Stimulated activated effector memory CD8-positive, alpha-beta T cell treated with anti-CD3 and anti-CD28 coated beads, Interleukin-12 subunit alpha, Interleukin-12 subunit beta, amount 100 ng/mL, for 72 hours (primary cell): ENCODE data around the gene VPS35L.

Experiments used
- ATAC-seq: fragments of 150-1000 bp; cut with Tn5 transposase; 2 replicates; pipeline ENCODE4 v1.10.0; 2021
- DNase-seq, 2 donors: peaks; one replicate each; pipeline ENCODE4 v3.0.0; 2021 to 2022; ENCODE audit warnings: low spot score in 2 of 2
- H3K27ac Mint-ChIP-seq: one replicate; pipeline ENCODE4 v1.8.0; 2022; ENCODE audit warnings: mild to moderate bottlenecking, mixed read lengths
- H3K36me3 Mint-ChIP-seq: one replicate; pipeline ENCODE4 v1.8.0; 2022; ENCODE audit warnings: mild to moderate bottlenecking, mixed read lengths
- H3K4me1 Mint-ChIP-seq: one replicate; pipeline ENCODE4 v1.8.0; 2022; ENCODE audit warnings: mixed read lengths
- H3K4me3 Mint-ChIP-seq: one replicate; pipeline ENCODE4 v1.8.0; 2022; ENCODE audit warnings: mild to moderate bottlenecking, mixed read lengths
- H3K9me3 Mint-ChIP-seq: one replicate; pipeline ENCODE4 v1.8.0; 2022; ENCODE audit warnings: mixed read lengths

The VPS35L gene

DNA sequence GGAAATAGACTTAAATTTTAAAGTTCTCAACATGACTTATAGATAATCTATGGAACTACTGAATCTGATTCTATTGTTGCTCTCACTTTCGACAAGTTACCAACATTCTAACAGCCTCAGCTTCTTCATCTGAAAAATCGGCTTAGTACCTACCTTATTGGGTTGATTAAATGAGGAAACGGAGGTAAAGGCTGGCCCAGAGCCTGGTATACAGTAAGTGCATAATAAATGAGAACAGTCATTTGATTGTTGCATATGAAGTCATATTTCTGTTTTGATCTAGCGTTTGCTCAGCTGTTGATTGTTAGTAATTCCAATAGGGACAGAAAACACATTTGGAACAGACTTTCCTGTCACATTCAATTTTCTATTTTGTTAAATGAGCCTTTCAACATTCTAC is 4.6 kb downstream of the VPS35L start:
- H3K27ac Mint-ChIP-seq = no peak overlapping the region
- H3K4me3 Mint-ChIP-seq = no peak overlapping the region
- peaks cover 2% of the 10 kb centered on the region for H3K9me3 Mint-ChIP-seq
- H3K4me1 Mint-ChIP-seq = peaks cover 13% of the 10 kb centered on the region
- H3K36me3 Mint-ChIP-seq = peaks cover 14% of the 10 kb centered on the region
- no peak for DNase-seq
- ATAC-seq = no peak

GRCh38 chr16:19563377-19563776 is 7.9 kb downstream of the VPS35L start:
- H3K9me3 Mint-ChIP-seq = peaks cover 2% of the 10 kb centered on the region
- ATAC-seq = no peak

DNA sequence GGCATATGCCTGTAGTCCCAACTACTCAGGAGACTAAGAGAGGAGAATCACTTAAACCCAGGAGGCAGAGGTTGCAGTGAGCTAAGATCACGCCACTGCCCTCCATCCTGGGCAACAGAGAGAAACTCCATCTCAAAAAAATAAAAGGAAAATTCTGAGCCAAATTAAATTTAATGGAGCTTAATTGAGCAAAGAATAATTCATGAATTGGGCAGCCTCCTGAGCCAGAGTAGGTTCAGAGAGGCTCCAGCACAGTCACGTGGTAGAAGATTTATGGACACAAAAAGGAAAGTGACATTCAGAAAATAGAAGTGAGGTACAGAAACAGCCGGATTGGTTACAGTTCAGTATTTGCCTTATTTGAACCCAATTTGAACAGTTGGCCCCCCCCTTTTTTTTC is 10.9 kb downstream of the VPS35L start:
- peaks cover 2% of the 10 kb centered on the region for H3K9me3 Mint-ChIP-seq
- ATAC-seq = no peak
- no peak overlapping the region for H3K27ac Mint-ChIP-seq

More at GRCh38 chr16:19563377-19563776, 7.9 kb downstream of the VPS35L start:
- H3K27ac Mint-ChIP-seq = peak overlapping the region; percentile 5
- peaks cover 34% of the 10 kb centered on the region for H3K36me3 Mint-ChIP-seq
- no peak overlapping the region for H3K4me3 Mint-ChIP-seq
- no peaks in the 10 kb centered on the region for H3K4me1 Mint-ChIP-seq
- no peak for DNase-seq

GRCh38 chr16:19567560-19567959 is 12.1 kb downstream of the VPS35L start:
- ATAC-seq = no peak
- no peaks in the 10 kb centered on the region for H3K4me1 Mint-ChIP-seq
- H3K36me3 Mint-ChIP-seq = peaks cover 71% of the 10 kb centered on the region
- DNase-seq = no peak
- H3K9me3 Mint-ChIP-seq = peaks cover 2% of the 10 kb centered on the region
- H3K27ac Mint-ChIP-seq = no peak overlapping the region
- H3K4me3 Mint-ChIP-seq = no peak overlapping the region

More for the DNA sequence above, 10.9 kb downstream of the VPS35L start:
- DNase-seq = no peak
- peaks cover 59% of the 10 kb centered on the region for H3K36me3 Mint-ChIP-seq
- H3K4me1 Mint-ChIP-seq = no peaks in the 10 kb centered on the region
- no peak overlapping the region for H3K4me3 Mint-ChIP-seq

- H3K4me1 Mint-ChIP-seq = no peaks in the 10 kb centered on the region
Measured at GRCh38 chr16:19573997-19574396, 18.5 kb downstream of the VPS35L start.

GRCh38 chr16:19574615-19575014 is 19.1 kb downstream of the VPS35L start:
- H3K4me1 Mint-ChIP-seq = no peaks in the 10 kb centered on the region
- H3K36me3 Mint-ChIP-seq = peaks cover 86% of the 10 kb centered on the region
- ATAC-seq = no peak
- no peak for DNase-seq
- H3K4me3 Mint-ChIP-seq = no peak overlapping the region
- H3K27ac Mint-ChIP-seq = no peak overlapping the region
- no peaks in the 10 kb centered on the region for H3K9me3 Mint-ChIP-seq

More at GRCh38 chr16:19573997-19574396, 18.5 kb downstream of the VPS35L start:
- Mint-ChIP-seq H3K36me3 (peaks cover 88% of the 10 kb centered on the region), H3K4me3 (no peak overlapping the region), H3K27ac (no peak overlapping the region), H3K9me3 (no peaks in the 10 kb centered on the region)
- no peak for DNase-seq
- ATAC-seq = no peak

DNA sequence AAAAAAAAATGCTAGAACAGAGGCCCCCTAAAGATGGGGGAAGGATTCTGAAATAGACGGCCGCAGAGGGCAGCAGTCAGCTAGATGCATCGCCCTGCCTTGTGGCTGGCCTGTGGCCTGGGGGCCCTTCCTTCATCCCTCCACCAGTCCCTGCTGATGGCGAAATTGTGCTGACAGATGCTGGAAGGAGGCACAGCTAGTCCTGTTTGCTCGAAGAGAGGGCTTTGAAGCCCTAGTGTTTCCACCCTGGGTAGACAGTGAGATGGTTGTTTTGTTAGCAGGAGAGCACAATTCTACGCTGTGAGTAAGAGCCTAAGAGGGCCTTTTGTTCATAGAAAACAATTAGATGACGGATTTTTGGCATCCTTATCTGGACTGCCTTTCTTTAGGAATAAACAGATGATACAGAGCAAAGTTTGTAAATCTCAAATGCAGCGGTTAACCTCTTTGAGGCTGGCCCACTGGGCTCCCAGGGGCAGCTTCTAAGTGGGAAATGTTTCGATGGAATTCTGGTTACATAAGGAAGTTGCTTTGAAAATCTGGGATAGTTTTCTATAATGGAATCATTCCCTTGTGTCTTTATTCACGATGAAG is 23.0 kb downstream of the VPS35L start:
- Mint-ChIP-seq H3K36me3 (peaks cover 90% of the 10 kb centered on the region), H3K4me1 (no peaks in the 10 kb centered on the region), H3K4me3 (no peak overlapping the region), H3K9me3 (no peaks in the 10 kb centered on the region), H3K27ac (no peak overlapping the region)
- ATAC-seq (no peak), DNase-seq (no peak)

GRCh38 chr16:19582050-19582831 is 26.7 kb downstream of the VPS35L start:
- Mint-ChIP-seq H3K4me3 (no peak overlapping the region), H3K36me3 (peaks cover 87% of the 10 kb centered on the region), H3K27ac (no peak overlapping the region), H3K9me3 (no peaks in the 10 kb centered on the region), H3K4me1 (peaks cover 6% of the 10 kb centered on the region)
- DNase-seq = no peak
- no peak for ATAC-seq

DNA sequence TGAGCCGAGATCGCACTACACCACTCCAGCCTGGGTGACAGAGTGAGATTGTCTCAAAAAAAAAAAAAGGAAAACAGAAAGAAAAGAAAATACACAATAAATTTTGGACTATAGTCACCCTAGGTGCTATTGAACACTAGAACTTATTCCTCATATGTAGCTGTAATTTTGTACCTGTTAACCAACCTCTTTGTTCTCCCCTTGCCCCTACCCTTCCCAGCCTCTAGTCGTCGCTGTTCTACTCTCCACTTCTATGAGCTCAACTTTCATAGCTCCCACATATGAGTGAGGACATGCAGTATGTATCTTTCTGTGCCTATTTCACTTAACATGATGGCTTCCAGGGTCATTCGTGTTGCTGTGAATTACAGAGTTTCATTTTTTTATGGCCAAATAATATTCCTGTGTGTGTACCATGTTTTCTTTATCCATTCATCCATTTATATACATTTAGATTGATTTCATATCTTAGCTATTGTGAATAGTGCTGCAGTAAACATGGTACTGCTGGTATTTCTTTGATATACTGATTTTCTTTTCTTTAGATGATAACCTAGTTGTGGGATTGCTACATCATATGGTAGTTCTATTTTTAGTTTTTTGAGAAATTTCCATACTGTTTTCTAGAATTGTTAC is 28.3 kb downstream of the VPS35L start:
- DNase-seq (no peak), ATAC-seq (peak; percentile 66)
- H3K4me3 Mint-ChIP-seq = no peak overlapping the region
- H3K9me3 Mint-ChIP-seq = no peaks in the 10 kb centered on the region
- peaks cover 79% of the 10 kb centered on the region for H3K36me3 Mint-ChIP-seq
- H3K27ac Mint-ChIP-seq = no peak overlapping the region
- H3K4me1 Mint-ChIP-seq = peaks cover 6% of the 10 kb centered on the region

DNA sequence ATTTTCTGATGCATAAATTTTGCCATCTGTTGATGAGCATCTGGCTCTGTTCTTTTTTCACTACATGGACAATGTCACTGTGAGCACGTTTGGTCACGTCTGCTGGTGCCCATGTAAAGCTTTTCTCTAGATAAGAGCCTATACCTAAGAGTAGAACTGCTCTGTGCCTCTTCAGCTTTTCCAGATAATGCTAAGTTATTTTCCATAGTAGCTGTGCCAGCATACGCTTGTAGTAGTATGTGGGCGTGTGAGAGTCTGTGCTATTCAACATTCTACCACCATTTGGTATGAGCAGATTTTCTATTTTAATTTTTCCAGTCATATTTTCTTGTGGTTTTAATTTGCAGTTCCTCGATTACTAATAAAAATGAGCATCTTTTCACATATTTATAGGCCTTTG is 33.2 kb downstream of the VPS35L start:
- Mint-ChIP-seq H3K9me3 (no peaks in the 10 kb centered on the region), H3K4me3 (no peak overlapping the region), H3K27ac (no peak overlapping the region), H3K4me1 (peaks cover 6% of the 10 kb centered on the region), H3K36me3 (peaks cover 63% of the 10 kb centered on the region)
- ATAC-seq (no peak), DNase-seq (no peak)

DNA sequence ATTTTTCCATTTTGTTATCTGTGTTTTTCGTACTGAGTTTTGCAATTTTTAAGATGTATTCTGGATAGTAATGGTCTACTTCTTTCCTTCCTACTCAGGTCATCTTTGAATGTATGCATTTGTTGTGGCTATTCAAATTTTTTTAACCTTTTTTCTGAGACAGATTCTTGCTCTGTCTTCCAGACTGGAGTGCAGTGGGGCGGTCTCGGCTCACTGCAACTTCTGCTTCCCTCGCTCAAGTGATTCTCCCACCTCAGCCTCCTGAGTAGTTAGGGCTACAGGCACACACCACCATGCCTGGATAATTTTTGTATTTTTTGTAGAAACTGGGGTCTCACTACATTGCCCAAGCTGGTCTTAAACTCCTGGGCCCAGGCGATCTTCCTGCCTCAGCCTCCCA is 33.6 kb downstream of the VPS35L start:
- ATAC-seq (no peak), DNase-seq (no peak)
- Mint-ChIP-seq H3K36me3 (peaks cover 65% of the 10 kb centered on the region), H3K4me3 (no peak overlapping the region), H3K9me3 (no peaks in the 10 kb centered on the region), H3K4me1 (peaks cover 2% of the 10 kb centered on the region), H3K27ac (peak overlapping the region; percentile 71)

- Mint-ChIP-seq H3K36me3 (peaks cover 65% of the 10 kb centered on the region), H3K9me3 (no peaks in the 10 kb centered on the region), H3K27ac (no peak overlapping the region), H3K4me3 (no peak overlapping the region), H3K4me1 (no peaks in the 10 kb centered on the region)
- ATAC-seq (no peak), DNase-seq (no peak)
Measured at GRCh38 chr16:19589771-19590302, 34.3 kb downstream of the VPS35L start.

DNA sequence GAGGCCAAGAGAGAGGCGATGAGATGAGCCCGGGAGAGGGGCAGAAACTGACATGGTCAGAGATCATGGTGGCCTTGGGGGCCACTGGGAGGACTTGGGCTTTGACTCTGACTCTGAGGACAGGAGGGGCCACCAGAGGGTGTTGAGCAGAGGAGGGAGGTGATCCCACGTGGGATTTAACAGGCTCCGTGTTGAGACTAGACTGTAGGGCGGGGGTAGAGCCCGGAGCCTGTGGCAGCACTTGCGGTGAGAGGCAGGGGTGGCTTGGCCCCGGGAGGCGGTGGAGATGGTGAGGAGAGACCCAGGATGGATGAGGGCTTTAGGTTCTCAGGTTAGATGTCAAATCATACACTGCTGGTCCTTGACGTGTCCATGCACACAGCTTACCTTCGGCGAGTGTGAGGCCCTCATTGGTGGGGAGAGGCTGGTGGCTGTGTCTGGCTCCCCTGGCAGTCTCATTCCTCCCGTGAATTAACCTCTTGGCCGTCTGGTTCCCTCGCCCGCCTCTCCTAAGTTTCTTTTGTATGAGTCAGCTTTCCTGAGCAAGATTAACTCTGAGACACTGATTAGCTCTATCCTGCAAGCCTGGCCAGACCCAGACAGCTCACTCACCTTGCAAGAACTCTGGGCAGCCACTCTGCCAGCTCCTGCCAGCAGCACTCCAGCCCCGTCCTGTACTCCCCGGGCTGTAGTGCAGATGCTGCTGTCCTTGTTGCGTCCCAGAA is 39.7 kb downstream of the VPS35L start:
- Mint-ChIP-seq H3K9me3 (no peaks in the 10 kb centered on the region), H3K27ac (no peak overlapping the region), H3K4me1 (no peaks in the 10 kb centered on the region), H3K36me3 (peaks cover 74% of the 10 kb centered on the region), H3K4me3 (no peak overlapping the region)
- no peak for DNase-seq
- ATAC-seq = no peak

DNA sequence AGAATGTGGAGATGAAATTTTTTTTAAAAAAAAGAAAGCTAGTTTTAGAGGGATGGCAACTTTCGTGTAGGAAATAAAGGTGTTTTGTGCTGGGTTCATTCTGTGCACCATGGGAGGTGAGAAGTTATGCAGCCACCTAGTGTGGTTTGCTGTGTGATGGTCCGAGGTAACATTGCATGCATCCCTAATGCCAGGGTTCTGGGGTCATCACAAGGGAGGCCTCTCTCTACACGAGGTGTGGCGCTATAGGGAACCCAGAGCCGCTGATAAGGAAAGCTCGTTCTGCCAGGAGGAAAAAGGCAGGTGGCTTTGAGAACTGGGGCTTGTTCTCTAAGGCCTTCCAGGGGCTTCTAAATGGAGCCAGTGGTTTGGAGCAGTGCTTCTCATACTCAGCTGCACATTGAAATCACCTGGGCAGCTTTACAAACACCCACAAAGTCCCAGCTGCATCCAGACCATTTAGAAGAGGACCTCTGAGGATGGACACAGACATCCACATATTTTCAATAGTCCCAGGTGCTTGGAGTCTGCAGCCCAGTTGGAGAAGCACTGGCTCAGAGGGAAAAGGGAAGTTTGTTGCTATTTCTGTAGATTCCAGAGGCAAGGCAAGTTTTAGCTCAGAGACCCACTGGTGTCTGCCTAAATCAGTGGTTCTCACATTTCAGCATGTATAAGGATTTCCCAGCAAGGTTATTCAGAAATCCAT is 43.5 kb downstream of the VPS35L start:
- no peaks in the 10 kb centered on the region for H3K9me3 Mint-ChIP-seq
- H3K36me3 Mint-ChIP-seq = peaks cover 61% of the 10 kb centered on the region
- H3K27ac Mint-ChIP-seq = peak overlapping the region; percentile 32
- DNase-seq = no peak
- H3K4me3 Mint-ChIP-seq = no peak overlapping the region
- H3K4me1 Mint-ChIP-seq = no peaks in the 10 kb centered on the region
- ATAC-seq = no peak
